GM23338 (cell line): ENCODE results near the gene DLL1. TPM values are rescaled to one million over a fixed set of nuclear protein-coding genes. Genes with fewer than 3 reads are reported as not detected.

ENCODE experiments used
- ATAC-seq: fragments of 200-7000 bp; cut with Tn5 transposase; 3 replicates; pipeline ENCODE4 v1.9.1; 2020
- DNase-seq: peaks from one replicate; pipeline ENCODE4 v3.0.0-alpha.2; 2015; ENCODE audit warnings: low spot score
- H2AFZ ChIP-seq: fragments of 200-600 bp; sonication (generic); 2 replicates; pipeline ENCODE4 v1.8.0; 2016; ENCODE audit warnings: antibody characterized with exemption, mild to moderate bottlenecking, moderate library complexity
- H3F3A ChIP-seq: fragments of 200-600 bp; sonication (generic); replicated peaks from 2 replicates; pipeline ENCODE4 v1.8.0; 2017; ENCODE audit warnings: antibody characterized with exemption, mixed run types, low read depth
- H3K27ac ChIP-seq: fragments of 200-600 bp; sonication (generic); 2 replicates; pipeline ENCODE4 v1.6.1; 2016; ENCODE audit warnings: low read depth
- H3K27me3 ChIP-seq: fragments of 200-600 bp; sonication (generic); 2 replicates; pipeline ENCODE4 v1.8.0; 2016; ENCODE audit warnings: mild to moderate bottlenecking, mixed run types, moderate library complexity; ENCODE audit not compliant: insufficient read depth
- H3K36me3 ChIP-seq: fragments of 200-600 bp; sonication (generic); 2 replicates; pipeline ENCODE4 v1.8.0; 2016; ENCODE audit warnings: mild to moderate bottlenecking; ENCODE audit not compliant: insufficient read depth
- H3K4me1 ChIP-seq: fragments of 200-600 bp; sonication (generic); 2 replicates; pipeline ENCODE4 v1.8.0; 2016; ENCODE audit warnings: mild to moderate bottlenecking, moderate library complexity; ENCODE audit not compliant: insufficient read depth
- H3K4me2 ChIP-seq: fragments of 200-600 bp; sonication (generic); 2 replicates; pipeline ENCODE4 v1.7.1; 2017; ENCODE audit warnings: mixed run types
- H3K4me3 ChIP-seq: fragments of 200-600 bp; sonication (generic); 2 replicates; pipeline ENCODE4 v1.6.1; 2016; ENCODE audit warnings: mixed run types
- H3K79me2 ChIP-seq: fragments of 200-600 bp; sonication (generic); replicated peaks from 2 replicates; pipeline ENCODE4 v1.8.0; 2017; ENCODE audit warnings: mild to moderate bottlenecking; ENCODE audit not compliant: insufficient read depth
- H3K9me2 ChIP-seq: fragments of 200-600 bp; sonication (generic); 2 replicates; pipeline ENCODE4 v1.8.0; 2017; ENCODE audit not compliant: insufficient read depth
- H4K20me1 ChIP-seq: fragments of 200-600 bp; sonication (generic); replicated peaks from 2 replicates; pipeline ENCODE4 v1.8.0; 2017; ENCODE audit warnings: mild to moderate bottlenecking; ENCODE audit not compliant: insufficient read depth
- H3K27ac Mint-ChIP-seq: 2 replicates; pipeline ENCODE4 v1.8.0; 2020; ENCODE audit warnings: inconsistent platforms, mild to moderate bottlenecking, moderate library complexity, mixed read lengths
- H3K27me3 Mint-ChIP-seq: 3 replicates; pipeline ENCODE4 v1.8.0; 2022; ENCODE audit warnings: low read depth, mild to moderate bottlenecking, moderate library complexity, mixed read lengths, inconsistent platforms; ENCODE audit not compliant: insufficient read depth, poor library complexity
- H3K36me3 Mint-ChIP-seq: 3 replicates; pipeline ENCODE4 v1.8.0; 2021; ENCODE audit warnings: low read depth, mild to moderate bottlenecking, inconsistent platforms, moderate library complexity, mixed read lengths
- H3K4me1 Mint-ChIP-seq: 3 replicates; pipeline ENCODE4 v1.8.0; 2020; ENCODE audit warnings: mild to moderate bottlenecking, inconsistent platforms, mixed read lengths
- H3K4me3 Mint-ChIP-seq: 3 replicates; pipeline ENCODE4 v1.8.0; 2021; ENCODE audit warnings: moderate library complexity, mild to moderate bottlenecking, inconsistent platforms, mixed read lengths
- H3K9me3 Mint-ChIP-seq: 3 replicates; pipeline ENCODE4 v1.8.0; 2020; ENCODE audit warnings: moderate library complexity, mild to moderate bottlenecking, inconsistent platforms, mixed read lengths
- CREB1 ChIP-seq: fragments of 250-450 bp; sonication (Bioruptor Pico); IDR thresholded peaks from 2 replicates; pipeline ENCODE4 v1.5.0; 2020; ENCODE audit warnings: low read depth, mild to moderate bottlenecking, moderate library complexity
- CTCF ChIP-seq, 2 experiments: fragments of 200-600 bp in 1 of 2; sonication (generic) in 1 of 2; conservative IDR thresholded peaks; 2 replicates each; pipeline versions ENCODE4 v1.5.1 to v1.6.1; 2016 to 2017; ENCODE audit warnings: antibody characterized with exemption in 2 of 2, low read depth in 2 of 2, mild to moderate bottlenecking in 2 of 2, moderate library complexity in 1 of 2
- EZH2 ChIP-seq: fragments of 200-600 bp; sonication (generic); IDR thresholded peaks from one replicate; pipeline ENCODE4 v1.8.0; 2017; ENCODE audit warnings: antibody characterized with exemption, mild to moderate bottlenecking, low read depth; ENCODE audit not compliant: unreplicated experiment
- EZH2phosphoT487 ChIP-seq: fragments of 200-600 bp; sonication (generic); IDR thresholded peaks from one replicate; pipeline ENCODE4 v1.8.1; 2018; ENCODE audit warnings: antibody characterized with exemption; ENCODE audit not compliant: unreplicated experiment
- JUNB ChIP-seq: IDR thresholded peaks from one replicate; pipeline ENCODE4 v1.6.1; 2016; ENCODE audit warnings: antibody characterized with exemption; ENCODE audit not compliant: unreplicated experiment
- NANOG ChIP-seq: IDR thresholded peaks from 2 replicates; pipeline ENCODE4 v1.6.1; 2016; ENCODE audit warnings: antibody characterized with exemption, borderline replicate concordance
- POLR2AphosphoS5 ChIP-seq: IDR thresholded peaks from 2 replicates; pipeline ENCODE4 v1.6.1; 2016; ENCODE audit warnings: antibody characterized with exemption, low read depth
- REST ChIP-seq: IDR thresholded peaks from one replicate; pipeline ENCODE4 v1.6.1; 2018; ENCODE audit warnings: antibody characterized with exemption; ENCODE audit not compliant: unreplicated experiment
- STAT1 ChIP-seq: IDR thresholded peaks from one replicate; pipeline ENCODE4 v1.6.1; 2016; ENCODE audit warnings: antibody characterized with exemption; ENCODE audit not compliant: unreplicated experiment
- ZNF114 ChIP-seq: fragments of 250-450 bp; sonication (Bioruptor Pico); IDR thresholded peaks from 2 replicates; pipeline ENCODE4 v1.5.0; 2020; ENCODE audit warnings: mild to moderate bottlenecking, moderate library complexity
- ZNF331 ChIP-seq: fragments of 250-450 bp; sonication (Bioruptor Pico); IDR thresholded peaks from 2 replicates; pipeline ENCODE4 v1.5.0; 2020; ENCODE audit warnings: low read depth, mild to moderate bottlenecking, moderate library complexity
- ZNF462 ChIP-seq: fragments of 250-450 bp; sonication (Bioruptor Pico); IDR thresholded peaks from 2 replicates; pipeline ENCODE4 v1.5.0; 2020; ENCODE audit warnings: mild to moderate bottlenecking, moderate library complexity
- polyA plus RNA-seq: library from polyadenylated mRNA; unstranded; fragments of >200 nt; fragmentation: Nextera tagmentation; extraction: Ambion mirVana; gene quantifications from 2 replicates; pipeline ENCODE4 v1.2.1, GENCODE V29; 2016
- total RNA-seq: library from RNA; depleted of rRNA; stranded (reverse); fragments of >200 nt; shearing (Covaris generic); gene quantifications from 2 replicates; pipeline ENCODE4 v1.2.3, GENCODE V29; 2014
- TF ChIP-seq, protein P1 (sequence below): IDR thresholded peaks from 2 replicates; pipeline ENCODE4 v1.6.1; 2016; ENCODE audit warnings: antibody characterized with exemption

Gene DLL1
- total and polyA plus RNA-seq, 2 experiments from 2014 or later, result 2.2 to 4.6 TPM

DNA sequence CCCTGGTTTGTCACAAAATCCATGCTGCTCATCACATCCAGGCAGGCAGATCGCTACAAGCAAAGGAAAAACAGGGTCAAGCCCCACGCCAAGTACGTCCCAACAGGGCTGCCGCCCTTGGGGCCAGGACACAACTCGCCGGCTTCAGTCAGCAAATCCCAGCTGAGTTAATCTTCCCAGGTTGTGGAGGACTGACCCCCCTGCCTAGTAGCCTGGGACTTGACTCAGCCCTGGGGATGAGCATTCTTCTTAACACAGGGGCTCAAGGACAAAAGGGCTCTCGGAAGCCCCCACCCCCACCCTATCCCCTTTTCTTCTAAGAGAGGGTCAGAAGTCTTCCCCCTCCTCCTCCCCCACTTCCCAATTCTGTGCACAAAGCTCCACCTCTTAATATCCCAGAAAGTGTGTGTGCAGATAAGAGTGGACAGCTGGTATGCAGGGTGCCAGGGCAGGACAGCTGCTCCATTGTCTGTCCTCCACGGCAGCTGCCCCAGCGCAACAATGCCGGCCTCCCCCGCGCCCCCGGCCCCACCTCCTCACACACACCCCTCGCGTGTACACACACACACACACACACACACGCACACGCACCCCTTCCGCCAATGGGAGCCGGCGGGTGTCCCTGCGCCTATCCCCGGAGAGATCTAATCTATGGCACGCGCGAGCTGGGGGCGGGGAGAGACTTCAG lies 4.5 kb downstream of the DLL1 start:
- peaks cover 8% of the 10 kb centered on the region; the same call in 1 of the 2 replicates for H3F3A ChIP-seq
- H3K27ac ChIP-seq, result no peak overlapping the region
- peaks cover 32% of the 10 kb centered on the region for H3K4me1 Mint-ChIP-seq
- H3K36me3 ChIP-seq, result no peaks in the 10 kb centered on the region
- H3K27me3 ChIP-seq, result peaks cover 53% of the 10 kb centered on the region
- H3K4me3 ChIP-seq, result no peak overlapping the region
- peaks cover 56% of the 10 kb centered on the region for H3K27me3 Mint-ChIP-seq
- no peaks in the 10 kb centered on the region; the same call in 1 of the 2 replicates for H4K20me1 ChIP-seq
- H3K4me1 ChIP-seq, result peaks cover 16% of the 10 kb centered on the region
- H2AFZ ChIP-seq, result no peak overlapping the region
- peak overlapping the region; percentile 16; the same call in 1 of the 2 replicates for H3K4me2 ChIP-seq
- H3K79me2 ChIP-seq, result no peaks in the 10 kb centered on the region
- TF ChIP-seq EZH2 (no peak), REST (no peak), ZNF114 (CRISPR knock-in tag) (no peak), POLR2AphosphoS5 (no peak), ZNF462 (no peak), JUNB (no peak), EZH2phosphoT487 (no peak), CTCF (conservative IDR thresholded peaks at IDR 0.05; ENCODE audit: low read depth in 2 of 2) (no peak), ZNF331 (CRISPR knock-in tag) (no peak), NANOG (no peak), CREB1 (CRISPR knock-in tag) (no peak), STAT1 (no peak)
- TF ChIP-seq, protein P1, sequence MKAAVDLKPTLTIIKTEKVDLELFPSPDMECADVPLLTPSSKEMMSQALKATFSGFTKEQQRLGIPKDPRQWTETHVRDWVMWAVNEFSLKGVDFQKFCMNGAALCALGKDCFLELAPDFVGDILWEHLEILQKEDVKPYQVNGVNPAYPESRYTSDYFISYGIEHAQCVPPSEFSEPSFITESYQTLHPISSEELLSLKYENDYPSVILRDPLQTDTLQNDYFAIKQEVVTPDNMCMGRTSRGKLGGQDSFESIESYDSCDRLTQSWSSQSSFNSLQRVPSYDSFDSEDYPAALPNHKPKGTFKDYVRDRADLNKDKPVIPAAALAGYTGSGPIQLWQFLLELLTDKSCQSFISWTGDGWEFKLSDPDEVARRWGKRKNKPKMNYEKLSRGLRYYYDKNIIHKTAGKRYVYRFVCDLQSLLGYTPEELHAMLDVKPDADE, result no peak
- H3K4me3 Mint-ChIP-seq, result peak overlapping the region; percentile 49
- no peak overlapping the region for H3K27ac Mint-ChIP-seq
- peaks cover 8% of the 10 kb centered on the region for H3K9me3 Mint-ChIP-seq
- peaks cover 14% of the 10 kb centered on the region for H3K36me3 Mint-ChIP-seq
- no peaks in the 10 kb centered on the region for H3K9me2 ChIP-seq
- ATAC-seq (peak; percentile 10), DNase-seq (no peak)
